ENCODE results near the gene ARHGEF28. TPM values are rescaled to one million over a fixed set of nuclear protein-coding genes. Genes with fewer than 3 reads are reported as not detected.

The ARHGEF28 gene
- total and polyA plus RNA-seq, 7 experiments from 2014 or later: 0.03 to 0.47 TPM; not detected in 5

- Histone ChIP-seq H3K4me3 (ENCODE audit: low read length) (no peak overlapping the region), H3K9me3 (ENCODE audit: control insufficient read depth in 2 of 3, low read length in 3 of 3) (no peaks in the 10 kb centered on the region), H3K27ac (ENCODE audit: low read depth, low read length) (no peak overlapping the region), H3K27me3 (ENCODE audit: control insufficient read depth in 2 of 2, insufficient read depth in 2 of 2, low read length in 2 of 2) (no peaks in the 10 kb centered on the region), H3K4me1 (ENCODE audit: control insufficient read depth in 2 of 2, insufficient read depth in 2 of 2, low read length in 2 of 2) (no peaks in the 10 kb centered on the region), H3K36me3 (ENCODE audit: control insufficient read depth in 2 of 3, insufficient read depth in 3 of 3, low read length in 3 of 3) (no peaks in the 10 kb centered on the region)
- CTCF ChIA-PET: no interaction called here
- Mint-ChIP-seq H3K27me3 (peaks cover 6 to 32% (median 11%) of the 10 kb centered on the region in 5 donors), H3K9me3 (no peaks in the 10 kb centered on the region), H3K36me3 (no peaks in the 10 kb centered on the region), H3K4me1 (no peaks in the 10 kb centered on the region), H3K27ac (no peak overlapping the region), H3K4me3 (no peak overlapping the region)
- DNase-seq (no peak), ATAC-seq (no peak)
- POLR2A ChIA-PET: no interaction called here
- intact Hi-C loops (cut with micrococcal nuclease): no loop called here
Observed at GRCh38 chr5:73922224-73922623, 296.2 kb downstream of the ARHGEF28 start.

GRCh38 chr5:73922875-73923557 is 297.0 kb downstream of the ARHGEF28 start:
- no peaks in the 10 kb centered on the region for H3K27me3 ChIP-seq (ENCODE audit: control insufficient read depth in 2 of 2, insufficient read depth in 2 of 2, low read length in 2 of 2)
- H3K4me1 Mint-ChIP-seq: no peaks in the 10 kb centered on the region
- no peaks in the 10 kb centered on the region for H3K36me3 Mint-ChIP-seq
- no peaks in the 10 kb centered on the region for H3K9me3 Mint-ChIP-seq
- H3K27me3 Mint-ChIP-seq: peaks cover 6 to 32% (median 11%) of the 10 kb centered on the region in 5 donors
- ChIA-PET POLR2A (no interaction called here), CTCF (no interaction called here)
- DNase-seq: no peak
- H3K4me1 ChIP-seq (ENCODE audit: control insufficient read depth in 2 of 2, insufficient read depth in 2 of 2, low read length in 2 of 2): no peaks in the 10 kb centered on the region
- H3K27ac Mint-ChIP-seq: no peak overlapping the region
- H3K4me3 Mint-ChIP-seq: no peak overlapping the region
- intact Hi-C loops (cut with micrococcal nuclease): no loop called here
- H3K9me3 ChIP-seq (ENCODE audit: control insufficient read depth in 2 of 3, low read length in 3 of 3): no peaks in the 10 kb centered on the region
- no peak for ATAC-seq
- no peak overlapping the region for H3K4me3 ChIP-seq (ENCODE audit: low read length)
- no peaks in the 10 kb centered on the region for H3K36me3 ChIP-seq (ENCODE audit: control insufficient read depth in 2 of 3, insufficient read depth in 3 of 3, low read length in 3 of 3)
- H3K27ac ChIP-seq (ENCODE audit: low read depth, low read length): no peak overlapping the region

- Histone ChIP-seq H3K4me3 (ENCODE audit: low read length) (no peak overlapping the region), H3K9me3 (ENCODE audit: control insufficient read depth in 2 of 3, low read length in 3 of 3) (no peaks in the 10 kb centered on the region), H3K36me3 (ENCODE audit: control insufficient read depth in 2 of 3, insufficient read depth in 3 of 3, low read length in 3 of 3) (no peaks in the 10 kb centered on the region), H3K27ac (ENCODE audit: low read depth, low read length) (no peak overlapping the region), H3K4me1 (ENCODE audit: control insufficient read depth in 2 of 2, insufficient read depth in 2 of 2, low read length in 2 of 2) (no peaks in the 10 kb centered on the region), H3K27me3 (ENCODE audit: control insufficient read depth in 2 of 2, insufficient read depth in 2 of 2, low read length in 2 of 2) (no peaks in the 10 kb centered on the region)
- Mint-ChIP-seq H3K4me1 (no peaks in the 10 kb centered on the region), H3K36me3 (no peaks in the 10 kb centered on the region), H3K27ac (no peak overlapping the region), H3K9me3 (no peaks in the 10 kb centered on the region), H3K4me3 (no peak overlapping the region), H3K27me3 (peaks cover 8 to 21% (median 9%) of the 10 kb centered on the region in 5 donors)
- DNase-seq (no peak), ATAC-seq (no peak)
- intact Hi-C loops (cut with micrococcal nuclease): no loop called here
- POLR2A ChIA-PET: no interaction called here
- CTCF ChIA-PET: no interaction called here
Observed at GRCh38 chr5:73928476-73929070, 302.6 kb downstream of the ARHGEF28 start.

GRCh38 chr5:73935719-73936118 is 309.7 kb downstream of the ARHGEF28 start:
- ATAC-seq (no peak), DNase-seq (no peak)
- H3K9me3 Mint-ChIP-seq: no peaks in the 10 kb centered on the region
- H3K4me1 Mint-ChIP-seq: peaks cover 0 to 1% (median 0%) of the 10 kb centered on the region in 7 donors
- Histone ChIP-seq H3K4me1 (ENCODE audit: control insufficient read depth in 2 of 2, insufficient read depth in 2 of 2, low read length in 2 of 2) (no peaks in the 10 kb centered on the region), H3K4me3 (ENCODE audit: low read length) (no peak overlapping the region), H3K36me3 (ENCODE audit: control insufficient read depth in 2 of 3, insufficient read depth in 3 of 3, low read length in 3 of 3) (no peaks in the 10 kb centered on the region), H3K9me3 (ENCODE audit: control insufficient read depth in 2 of 3, low read length in 3 of 3) (no peaks in the 10 kb centered on the region), H3K27me3 (ENCODE audit: control insufficient read depth in 2 of 2, insufficient read depth in 2 of 2, low read length in 2 of 2) (no peaks in the 10 kb centered on the region), H3K27ac (ENCODE audit: low read depth, low read length) (no peak overlapping the region)
- ChIA-PET POLR2A (no interaction called here), CTCF (no interaction called here)
- intact Hi-C loops (cut with micrococcal nuclease): no loop called here
- peaks cover 13 to 39% (median 33%) of the 10 kb centered on the region in 5 donors for H3K27me3 Mint-ChIP-seq
- H3K27ac Mint-ChIP-seq: no peak overlapping the region
- H3K4me3 Mint-ChIP-seq: no peak overlapping the region
- H3K36me3 Mint-ChIP-seq: no peaks in the 10 kb centered on the region

- Mint-ChIP-seq H3K36me3 (no peaks in the 10 kb centered on the region), H3K27ac (peak overlapping the region in 1 of 9 donors; percentile 11), H3K9me3 (peaks cover 0 to 10% (median 0%) of the 10 kb centered on the region in 11 donors), H3K4me1 (peaks cover 0 to 1% (median 0%) of the 10 kb centered on the region in 7 donors), H3K4me3 (no peak overlapping the region), H3K27me3 (peaks cover 7 to 54% (median 43%) of the 10 kb centered on the region in 5 donors)
- no peaks in the 10 kb centered on the region for H3K27me3 ChIP-seq (ENCODE audit: control insufficient read depth in 2 of 2, insufficient read depth in 2 of 2, low read length in 2 of 2)
- no peaks in the 10 kb centered on the region for H3K4me1 ChIP-seq (ENCODE audit: control insufficient read depth in 2 of 2, insufficient read depth in 2 of 2, low read length in 2 of 2)
- POLR2A ChIA-PET: no interaction called here
- no peaks in the 10 kb centered on the region for H3K36me3 ChIP-seq (ENCODE audit: control insufficient read depth in 2 of 3, insufficient read depth in 3 of 3, low read length in 3 of 3)
- no peak overlapping the region for H3K4me3 ChIP-seq (ENCODE audit: low read length)
- DNase-seq (no peak), ATAC-seq (no peak)
- H3K9me3 ChIP-seq (ENCODE audit: control insufficient read depth in 2 of 3, low read length in 3 of 3): peaks cover 0 to 3% (median 0%) of the 10 kb centered on the region in 3 experiments
- CTCF ChIA-PET: no interaction called here
- intact Hi-C loops (cut with micrococcal nuclease): no loop called here
- H3K27ac ChIP-seq (ENCODE audit: low read depth, low read length): no peak overlapping the region
Observed at GRCh38 chr5:73938280-73938937, 312.4 kb downstream of the ARHGEF28 start.

GRCh38 chr5:73938938-73939320 is 312.9 kb downstream of the ARHGEF28 start:
- POLR2A ChIA-PET: no interaction called here
- Mint-ChIP-seq H3K4me1 (peaks cover 0 to 1% (median 0%) of the 10 kb centered on the region in 7 donors), H3K27ac (no peak overlapping the region), H3K27me3 (peaks cover 5 to 49% (median 40%) of the 10 kb centered on the region in 5 donors), H3K36me3 (no peaks in the 10 kb centered on the region), H3K4me3 (no peak overlapping the region), H3K9me3 (peaks cover 0 to 11% (median under 1%) of the 10 kb centered on the region in 11 donors)
- H3K27ac ChIP-seq (ENCODE audit: low read depth, low read length): no peak overlapping the region
- DNase-seq (no peak), ATAC-seq (no peak)
- H3K27me3 ChIP-seq (ENCODE audit: control insufficient read depth in 2 of 2, insufficient read depth in 2 of 2, low read length in 2 of 2): no peaks in the 10 kb centered on the region
- peaks cover 0 to 3% (median 0%) of the 10 kb centered on the region in 3 experiments for H3K9me3 ChIP-seq (ENCODE audit: control insufficient read depth in 2 of 3, low read length in 3 of 3)
- no peak overlapping the region for H3K4me3 ChIP-seq (ENCODE audit: low read length)
- intact Hi-C loops (cut with micrococcal nuclease): no loop called here
- no peaks in the 10 kb centered on the region for H3K4me1 ChIP-seq (ENCODE audit: control insufficient read depth in 2 of 2, insufficient read depth in 2 of 2, low read length in 2 of 2)
- H3K36me3 ChIP-seq (ENCODE audit: control insufficient read depth in 2 of 3, insufficient read depth in 3 of 3, low read length in 3 of 3): no peaks in the 10 kb centered on the region
- CTCF ChIA-PET: no interaction called here

Data from naive thymus-derived CD4-positive, alpha-beta T cell (primary cell).